OCI-LY7 (cell line): ENCODE results near the gene IL1RAPL1.

Source experiments
- EZH2phosphoT487 ChIP-seq: fragments of 200-600 bp; sonication (generic); IDR thresholded peaks from 2 replicates; pipeline ENCODE4 v1.6.1; 2018; ENCODE audit warnings: low read depth, borderline replicate concordance, mild to moderate bottlenecking, mixed run types, antibody characterized with exemption, low read length, moderate library complexity, mixed read lengths
- TF ChIP-seq, protein P1 (sequence below): fragments of 200-600 bp; sonication (generic); conservative IDR thresholded peaks from 2 replicates; pipeline ENCODE4 v1.5.1; 2014; ENCODE audit warnings: mild to moderate bottlenecking, antibody characterized with exemption, low read length, moderate library complexity, mixed read lengths

DNA sequence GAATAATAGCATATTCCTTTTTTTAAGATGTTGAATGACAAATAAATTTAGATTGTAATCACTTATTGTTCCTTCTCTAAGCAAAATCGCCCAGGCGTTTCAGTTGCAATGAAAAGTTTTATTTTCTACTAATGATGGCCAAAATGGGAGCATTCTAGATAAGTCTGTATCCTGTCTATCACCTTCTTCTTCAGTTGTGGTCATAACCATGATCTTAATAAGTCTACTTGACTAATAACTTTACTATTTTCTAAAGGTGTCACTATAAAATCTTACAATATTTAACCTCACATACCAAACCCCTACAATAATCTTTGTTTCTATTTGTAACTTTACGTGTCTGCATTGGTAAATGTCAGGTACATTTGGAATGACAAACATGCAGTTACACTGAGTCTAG is 904.4 kb downstream of the IL1RAPL1 start:
- TF ChIP-seq, protein P1, sequence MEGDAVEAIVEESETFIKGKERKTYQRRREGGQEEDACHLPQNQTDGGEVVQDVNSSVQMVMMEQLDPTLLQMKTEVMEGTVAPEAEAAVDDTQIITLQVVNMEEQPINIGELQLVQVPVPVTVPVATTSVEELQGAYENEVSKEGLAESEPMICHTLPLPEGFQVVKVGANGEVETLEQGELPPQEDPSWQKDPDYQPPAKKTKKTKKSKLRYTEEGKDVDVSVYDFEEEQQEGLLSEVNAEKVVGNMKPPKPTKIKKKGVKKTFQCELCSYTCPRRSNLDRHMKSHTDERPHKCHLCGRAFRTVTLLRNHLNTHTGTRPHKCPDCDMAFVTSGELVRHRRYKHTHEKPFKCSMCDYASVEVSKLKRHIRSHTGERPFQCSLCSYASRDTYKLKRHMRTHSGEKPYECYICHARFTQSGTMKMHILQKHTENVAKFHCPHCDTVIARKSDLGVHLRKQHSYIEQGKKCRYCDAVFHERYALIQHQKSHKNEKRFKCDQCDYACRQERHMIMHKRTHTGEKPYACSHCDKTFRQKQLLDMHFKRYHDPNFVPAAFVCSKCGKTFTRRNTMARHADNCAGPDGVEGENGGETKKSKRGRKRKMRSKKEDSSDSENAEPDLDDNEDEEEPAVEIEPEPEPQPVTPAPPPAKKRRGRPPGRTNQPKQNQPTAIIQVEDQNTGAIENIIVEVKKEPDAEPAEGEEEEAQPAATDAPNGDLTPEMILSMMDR = no peak
- no peak for TF ChIP-seq EZH2phosphoT487
